Measurements from ENCODE around the gene STX16.

STX16 gene

GRCh38 chr20:58713801-58714339 is 62.8 kb downstream of the STX16 start:
- H3K4me3 ChIP-seq (ENCODE audit: low read depth, low read length), result no peak overlapping the region
- TF ChIP-seq CTCF (IDR thresholded peaks at IDR 0.05; ENCODE audit: borderline replicate concordance, insufficient read depth, low read depth, low read length), result no peak

- no peak overlapping the region for H3K4me3 ChIP-seq (ENCODE audit: low read depth, low read length)
- no peak for TF ChIP-seq CTCF (IDR thresholded peaks at IDR 0.05; ENCODE audit: borderline replicate concordance, insufficient read depth, low read depth, low read length)
These were observed 63.3 kb downstream of the STX16 start for GRCh38 chr20:58714340-58714922.

- no peak overlapping the region for H3K4me3 ChIP-seq (ENCODE audit: low read depth, low read length)
- no peak for TF ChIP-seq CTCF (IDR thresholded peaks at IDR 0.05; ENCODE audit: borderline replicate concordance, insufficient read depth, low read depth, low read length)
These were observed 63.9 kb downstream of the STX16 start for GRCh38 chr20:58714923-58715351.

- TF ChIP-seq CTCF (IDR thresholded peaks at IDR 0.05; ENCODE audit: borderline replicate concordance, insufficient read depth, low read depth, low read length), result no peak
- H3K4me3 ChIP-seq (ENCODE audit: low read depth, low read length), result no peak overlapping the region
These were observed 64.3 kb downstream of the STX16 start for GRCh38 chr20:58715391-58715800.

- no peak overlapping the region for H3K4me3 ChIP-seq (ENCODE audit: low read depth, low read length)
- no peak for TF ChIP-seq CTCF (IDR thresholded peaks at IDR 0.05; ENCODE audit: borderline replicate concordance, insufficient read depth, low read depth, low read length)
These were observed 64.9 kb downstream of the STX16 start for GRCh38 chr20:58715801-58716475.

GRCh38 chr20:58716476-58717277 is 65.6 kb downstream of the STX16 start:
- no peak overlapping the region for H3K4me3 ChIP-seq (ENCODE audit: low read depth, low read length)
- no peak for TF ChIP-seq CTCF (IDR thresholded peaks at IDR 0.05; ENCODE audit: borderline replicate concordance, insufficient read depth, low read depth, low read length)

All from GM12875 (cell line).